Measurements from ENCODE around the gene MTMR1.

DNA sequence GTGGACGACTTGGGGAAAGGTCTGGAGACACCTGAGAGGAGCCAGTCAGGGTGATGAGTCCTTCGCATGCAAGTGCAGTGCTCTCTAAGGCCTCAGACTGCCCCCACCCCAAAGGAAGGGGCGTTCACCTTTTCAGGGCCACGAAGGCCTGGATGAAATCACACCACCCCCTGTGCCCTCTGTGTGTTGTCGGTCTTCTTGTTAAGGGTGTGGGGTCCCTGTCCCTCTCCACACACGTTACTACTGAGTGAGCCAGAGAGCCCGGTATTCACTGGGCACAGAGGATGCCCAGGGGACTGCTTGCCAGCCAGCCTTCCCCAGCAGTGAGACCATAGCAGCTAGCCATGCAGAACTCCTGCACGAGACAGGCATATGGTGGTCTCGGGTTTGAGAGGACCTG is 72.0 kb downstream of the MTMR1 start:
- no peak for TF ChIP-seq POLR2AphosphoS5 (IDR thresholded peaks at IDR 0.05; ENCODE audit: borderline replicate concordance, low read depth, low read length)
- TF ChIP-seq EZH2 (IDR thresholded peaks at IDR 0.05): no peak
